Left renal pelvis (tissue), 4 donors: ENCODE data around the gene PHF21B. TPM values are rescaled to one million over a fixed set of nuclear protein-coding genes. Genes with fewer than 3 reads are reported as not detected.
"Not testable (repeated sequence)": the region's sequence is repeated elsewhere in the genome, so short reads cannot be mapped to it uniquely, and the experiment has no call there.

Experiments used
- DNase-seq, 4 donors: peaks; one replicate each; pipeline ENCODE4 v3.0.0-alpha.2; 2013; ENCODE audit warnings: low read depth in 4 of 4, low spot score in 3 of 4
- polyA plus RNA-seq, 4 donors: library from polyadenylated mRNA; unstranded; fragments of 120-200 nt; gene quantifications; one replicate each; pipeline ENCODE4 v1.2.1, GENCODE V29; 2013; ENCODE audit not compliant: insufficient read length in 4 of 4

The PHF21B gene
- polyA plus RNA-seq, 4 donors, result 2.2 to 6.9 (median 3.8) TPM

GRCh38 chr22:44906248-44906936 is 103.4 kb downstream of the PHF21B start:
- no peak for DNase-seq

DNA sequence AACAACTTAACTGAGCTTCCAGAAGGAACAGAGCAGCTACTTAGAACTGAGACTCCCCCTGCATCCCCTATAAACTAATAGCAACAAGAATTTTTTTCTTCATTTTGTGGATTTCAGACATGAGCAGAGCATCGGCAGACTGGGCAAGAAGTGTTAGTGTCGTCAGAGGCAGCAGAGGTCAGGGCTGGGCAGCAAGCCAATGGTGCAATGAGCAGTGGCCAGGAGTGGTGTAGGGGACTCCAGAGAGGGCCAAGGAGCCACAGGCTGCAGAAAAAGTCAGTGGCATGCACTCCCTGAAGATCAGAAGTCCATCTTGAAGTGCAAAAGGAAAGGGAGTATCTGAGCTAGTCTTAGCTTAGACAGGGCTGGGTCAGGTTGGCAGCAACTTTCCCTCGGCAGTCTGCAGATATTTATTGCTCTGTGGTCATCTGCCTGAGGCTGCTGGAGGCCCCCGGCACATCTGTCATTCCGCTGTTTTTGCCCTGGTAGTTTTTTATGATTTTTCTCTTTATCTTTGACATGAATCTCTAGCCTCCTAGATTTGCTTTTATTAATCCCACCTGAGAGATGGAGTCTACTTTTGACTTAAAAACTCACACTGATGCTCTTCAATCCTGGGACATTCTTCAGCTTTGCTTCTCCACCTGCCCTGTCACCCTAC is 105.2 kb downstream of the PHF21B start:
- not testable (repeated sequence) for DNase-seq

- DNase-seq, result not testable (repeated sequence)
Observed at GRCh38 chr22:44903164-44903563, 106.6 kb downstream of the PHF21B start.

DNA sequence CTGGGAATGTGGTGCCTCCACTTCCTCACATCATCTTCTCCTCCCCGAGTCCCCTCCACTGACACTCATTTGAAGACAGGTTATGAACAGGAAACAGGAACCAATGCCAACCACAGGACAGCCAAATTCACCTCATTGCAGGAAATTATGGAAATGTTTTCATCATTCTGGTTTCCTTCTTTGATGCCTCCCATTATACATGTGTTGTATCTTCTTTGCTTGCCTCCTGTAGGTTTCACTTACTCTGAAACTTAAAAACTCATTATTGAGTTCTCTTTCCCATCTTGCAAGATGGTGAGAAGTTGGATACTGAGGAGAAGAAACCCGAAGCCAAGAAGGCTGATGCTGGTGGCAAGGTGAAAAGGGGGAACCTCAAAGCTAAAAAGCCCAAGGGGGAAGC is 108.5 kb downstream of the PHF21B start:
- DNase-seq, result no peak

DNA sequence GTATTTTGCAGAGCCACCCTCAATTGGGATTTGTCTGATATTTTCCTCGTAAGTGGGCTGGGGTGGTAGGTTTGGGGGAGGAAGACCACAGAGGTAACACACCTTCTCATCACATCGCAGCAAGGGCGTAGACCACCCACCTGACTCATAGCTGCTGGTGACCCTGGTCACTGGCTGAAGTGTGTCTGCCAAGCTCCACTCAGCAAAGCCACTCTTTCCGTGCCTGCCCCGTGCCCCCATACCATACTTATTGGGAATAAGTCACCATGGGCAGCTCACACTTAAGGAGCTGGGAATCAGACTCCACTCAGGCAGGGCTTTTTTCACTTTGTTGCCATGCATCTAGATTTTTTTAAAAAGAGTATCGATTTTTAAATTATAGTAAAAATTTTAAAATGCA is 111.6 kb downstream of the PHF21B start:
- DNase-seq, result no peak

- DNase-seq, result no peak
Observed at GRCh38 chr22:44895296-44896055, 114.3 kb downstream of the PHF21B start.

GRCh38 chr22:44894782-44895181 is 115.0 kb downstream of the PHF21B start:
- no peak for DNase-seq

GRCh38 chr22:44894321-44894720 is 115.5 kb downstream of the PHF21B start:
- DNase-seq, result no peak

GRCh38 chr22:44893731-44894080 is 116.1 kb downstream of the PHF21B start:
- DNase-seq, result no peak

- DNase-seq, result no peak
Observed at GRCh38 chr22:44892803-44893730, 116.7 kb downstream of the PHF21B start.

GRCh38 chr22:44892243-44892642 is 117.6 kb downstream of the PHF21B start:
- no peak for DNase-seq

DNA sequence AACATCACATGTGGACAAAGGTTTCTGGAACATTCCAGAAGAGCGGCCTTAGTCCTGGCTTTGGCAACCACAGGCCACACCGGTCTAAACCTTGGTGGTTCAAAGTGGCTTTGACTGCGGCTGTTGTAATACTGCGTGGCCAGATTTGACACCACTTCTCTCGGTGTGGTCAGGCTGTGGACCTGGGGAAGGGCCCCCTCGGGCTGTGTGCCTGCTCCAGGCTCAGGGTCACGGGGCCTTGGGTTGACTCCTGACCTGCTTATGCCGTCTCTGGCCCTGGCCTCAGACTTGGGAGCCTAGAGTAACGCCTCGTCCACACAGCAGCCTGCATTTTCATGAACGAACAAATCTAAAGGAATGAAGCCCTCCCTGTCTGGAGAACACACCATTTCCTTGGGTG is 118.0 kb downstream of the PHF21B start:
- DNase-seq, result no peak

GRCh38 chr22:44891293-44891747 is 118.5 kb downstream of the PHF21B start:
- DNase-seq, result no peak

GRCh38 chr22:44890416-44891292 is 119.2 kb downstream of the PHF21B start:
- no peak for DNase-seq

DNA sequence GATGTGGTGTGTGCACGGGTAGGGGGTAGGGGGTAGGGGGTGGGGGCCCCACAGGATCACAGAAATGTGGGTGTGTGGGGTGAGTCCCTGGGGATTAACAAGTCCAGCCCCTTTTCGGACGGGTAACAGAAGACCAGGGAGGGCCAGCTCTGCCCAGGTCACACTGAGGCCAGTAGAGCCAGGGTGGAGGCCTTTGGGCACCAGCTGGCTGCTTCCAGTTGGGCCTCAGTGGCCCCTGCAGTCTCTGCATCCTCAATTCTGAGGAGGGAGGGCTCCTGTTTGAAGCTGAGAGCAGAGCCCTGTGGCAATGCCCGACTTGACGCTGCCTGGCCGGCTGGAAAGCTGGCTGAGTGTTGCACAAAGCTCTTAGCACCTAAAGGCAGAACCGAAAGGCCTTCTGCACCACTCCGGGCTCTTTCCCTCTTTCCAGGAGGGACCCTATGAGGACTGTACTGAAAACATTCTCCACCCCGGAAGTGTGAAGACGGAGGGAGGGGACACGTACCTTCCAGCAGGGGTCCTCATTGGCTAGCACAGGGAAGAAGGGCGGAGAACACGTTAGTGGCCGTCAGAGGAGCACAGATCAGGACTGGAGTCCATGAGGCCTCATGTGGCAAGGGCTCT is 120.4 kb downstream of the PHF21B start:
- DNase-seq, result no peak

DNA sequence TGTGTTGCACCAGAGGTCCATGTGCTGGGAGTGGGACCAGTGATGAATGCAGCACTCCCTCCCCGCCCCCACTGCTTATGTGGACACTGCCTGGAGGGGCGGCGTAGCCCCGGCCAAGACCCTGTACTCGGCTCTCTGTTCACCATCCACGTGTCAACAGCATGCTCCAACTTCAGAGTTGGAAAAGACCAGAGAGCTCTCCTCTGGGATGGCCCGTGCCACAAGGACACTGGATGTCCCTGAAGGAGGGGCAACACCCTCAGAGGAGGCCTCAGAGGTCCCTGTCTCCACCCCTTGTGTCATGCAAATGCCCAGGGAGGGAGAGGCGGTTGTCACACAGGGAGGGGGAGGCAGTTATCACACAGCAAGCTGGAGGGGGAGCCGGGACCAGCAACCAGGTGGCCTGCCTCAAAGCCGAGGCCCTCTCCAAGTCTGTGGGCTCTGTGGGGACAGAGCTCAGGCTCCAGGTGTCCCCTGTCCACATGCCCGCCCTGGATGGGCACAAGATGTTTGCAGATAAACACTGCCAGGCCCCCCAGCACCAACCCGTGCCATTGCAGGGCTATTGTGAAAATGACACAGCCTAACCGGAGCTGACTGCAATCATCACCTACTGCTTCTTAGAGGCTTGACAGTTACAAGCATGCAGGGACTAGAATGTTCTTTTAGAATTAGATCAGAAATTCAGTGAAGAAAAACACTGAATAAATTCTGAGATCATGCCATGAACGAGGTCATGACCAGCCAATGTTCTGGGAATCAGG is 121.1 kb downstream of the PHF21B start:
- no peak for DNase-seq

DNA sequence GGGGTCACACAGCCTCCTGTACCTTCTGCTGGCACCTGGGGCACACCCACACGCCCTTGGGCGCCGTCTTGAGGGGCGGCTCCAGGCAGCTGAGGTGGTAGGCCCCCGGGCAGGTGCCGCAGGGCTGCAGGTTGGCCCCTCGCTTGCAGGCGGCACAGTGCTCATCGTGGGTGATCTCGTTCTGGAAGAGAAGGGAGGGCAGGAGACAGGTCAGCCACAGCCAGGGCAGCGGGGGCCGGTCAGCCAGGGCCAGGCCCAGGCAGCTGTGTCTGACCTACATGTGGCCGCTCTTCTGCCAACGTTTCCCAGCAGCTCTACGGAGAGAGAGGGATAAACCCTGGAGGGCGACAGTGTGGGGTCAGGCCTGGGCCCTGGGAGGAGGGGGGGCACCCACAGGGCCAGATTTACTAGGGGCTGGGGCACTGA is 121.9 kb downstream of the PHF21B start:
- no peak for DNase-seq

DNA sequence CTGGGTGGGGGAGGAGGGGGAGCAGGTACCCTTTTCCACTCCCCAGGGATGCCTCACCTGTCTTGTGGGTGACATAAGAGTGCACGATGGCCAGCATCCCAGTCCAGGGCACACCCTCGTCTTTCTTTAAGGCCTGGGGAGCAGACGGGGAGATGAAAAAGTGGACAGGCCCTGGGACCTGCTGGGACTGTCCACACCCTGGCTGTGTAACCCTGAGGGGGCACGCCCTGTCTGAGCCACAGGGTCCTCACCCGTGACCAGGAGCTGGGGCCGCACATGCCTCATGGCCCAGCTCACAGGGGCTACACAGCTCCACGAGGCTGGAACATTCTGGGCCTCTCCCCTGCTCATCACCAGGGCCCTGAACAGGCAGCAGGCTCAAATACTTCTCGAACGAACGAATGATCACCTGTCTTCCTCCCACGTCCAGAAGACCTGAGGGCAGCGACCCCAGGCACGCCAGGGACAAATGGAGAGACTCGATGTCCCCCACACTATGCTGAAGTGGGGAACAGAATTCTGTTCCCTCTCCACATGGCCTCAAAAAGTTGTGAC is 123.9 kb downstream of the PHF21B start:
- DNase-seq, result no peak
